PFSK-1 (cell line): ENCODE measurements around the gene KCNMA1.

ENCODE experiments used
- FOXP2 ChIP-seq: optimal IDR thresholded peaks from 2 replicates; pipeline ENCODE3; 2011; ENCODE audit warnings: borderline replicate concordance, control low read depth, inconsistent platforms; ENCODE audit not compliant: insufficient read depth; ENCODE audit errors: extremely low read length, extremely low read depth
- POLR2AphosphoS5 ChIP-seq: IDR thresholded peaks from 2 replicates; pipeline ENCODE4 v1.6.1; 2012; ENCODE audit warnings: low read depth, mild to moderate bottlenecking, control low read depth, low read length, moderate library complexity
- REST ChIP-seq, 2 experiments: IDR thresholded peaks; 2 replicates each; pipeline versions ENCODE4 v1.6.1 to v1.8.0; 2011 to 2012; ENCODE audit warnings: low read depth in 2 of 2, low read length in 2 of 2, control low read depth in 1 of 2, inconsistent platforms in 1 of 2, mild to moderate bottlenecking in 1 of 2, moderate library complexity in 1 of 2; ENCODE audit not compliant: insufficient read depth in 1 of 2
- SIN3A ChIP-seq: IDR thresholded peaks from 2 replicates; pipeline ENCODE4 v1.6.1; 2012; ENCODE audit warnings: mild to moderate bottlenecking, low read length, moderate library complexity, borderline replicate concordance; ENCODE audit not compliant: insufficient read depth
- TAF1 ChIP-seq: IDR thresholded peaks from 2 replicates; pipeline ENCODE4 v1.6.1; 2012; ENCODE audit warnings: low read length, control low read depth, borderline replicate concordance; ENCODE audit not compliant: insufficient read depth

KCNMA1 gene

GRCh38 chr10:77413231-77413630, 224.4 kb downstream of the KCNMA1 start:
- TF ChIP-seq SIN3A (no peak), POLR2AphosphoS5 (no peak), FOXP2 (no peak), REST (IDR thresholded peaks at IDR 0.05; ENCODE audit: insufficient read depth in 1 of 2, low read depth in 2 of 2, low read length in 2 of 2) (no peak), TAF1 (no peak)

GRCh38 chr10:77411805-77412204, 225.8 kb downstream of the KCNMA1 start:
- TF ChIP-seq POLR2AphosphoS5 (no peak), REST (IDR thresholded peaks at IDR 0.05; ENCODE audit: insufficient read depth in 1 of 2, low read depth in 2 of 2, low read length in 2 of 2) (no peak), TAF1 (no peak)

GRCh38 chr10:77410523-77410922, 227.1 kb downstream of the KCNMA1 start:
- TF ChIP-seq TAF1, result no peak
- no peak for TF ChIP-seq POLR2AphosphoS5
- TF ChIP-seq REST (IDR thresholded peaks at IDR 0.05; ENCODE audit: insufficient read depth in 1 of 2, low read depth in 2 of 2, low read length in 2 of 2), result no peak
- no peak for TF ChIP-seq FOXP2
- TF ChIP-seq SIN3A, result no peak

GRCh38 chr10:77409697-77410471, 227.7 kb downstream of the KCNMA1 start:
- no peak for TF ChIP-seq FOXP2
- no peak for TF ChIP-seq POLR2AphosphoS5
- no peak for TF ChIP-seq TAF1
- TF ChIP-seq SIN3A, result no peak
- TF ChIP-seq REST (IDR thresholded peaks at IDR 0.05; ENCODE audit: insufficient read depth in 1 of 2, low read depth in 2 of 2, low read length in 2 of 2), result no peak

GRCh38 chr10:77408259-77408658, 229.3 kb downstream of the KCNMA1 start:
- TF ChIP-seq FOXP2, result no peak
- no peak for TF ChIP-seq REST (IDR thresholded peaks at IDR 0.05; ENCODE audit: insufficient read depth in 1 of 2, low read depth in 2 of 2, low read length in 2 of 2)
- no peak for TF ChIP-seq POLR2AphosphoS5
- no peak for TF ChIP-seq SIN3A
- TF ChIP-seq TAF1, result no peak
